Cardiac muscle cell (in vitro differentiated cells and primary cell): Measurements from ENCODE around the gene ANGPTL4. TPM values are rescaled to one million over a fixed set of nuclear protein-coding genes. Genes with fewer than 3 reads are reported as not detected.

Experiments used
- DNase-seq, 2 donors: peaks; one replicate each; pipeline versions ENCODE4 v3.0.0 to v3.0.0-alpha.2; 2010 to 2017; ENCODE audit warnings: low read depth in 1 of 2, low spot score in 1 of 2
- H3K27ac ChIP-seq: fragments of 200-600 bp; sonication (generic); 2 replicates; pipeline ENCODE4 v1.5.1; 2016
- H3K27me3 ChIP-seq: fragments of 200-600 bp; sonication (generic); 2 replicates; pipeline ENCODE4 v1.6.0; 2016; ENCODE audit warnings: control low read depth
- H3K36me3 ChIP-seq: fragments of 200-600 bp; sonication (generic); 2 replicates; pipeline ENCODE4 v1.5.1; 2016; ENCODE audit warnings: control low read depth
- H3K4me1 ChIP-seq: fragments of 200-600 bp; sonication (generic); 2 replicates; pipeline ENCODE4 v1.8.1; 2017; ENCODE audit warnings: low read depth, mild to moderate bottlenecking, mixed run types
- H3K4me3 ChIP-seq: fragments of 200-600 bp; sonication (generic); 2 replicates; pipeline ENCODE4 v1.5.1; 2016; ENCODE audit warnings: mild to moderate bottlenecking
- H3K9me3 ChIP-seq: fragments of 200-600 bp; sonication (generic); 2 replicates; pipeline ENCODE4 v1.5.1; 2017; ENCODE audit warnings: low read depth, mild to moderate bottlenecking, control low read depth
- CTCF ChIP-seq: IDR thresholded peaks from 2 replicates; pipeline ENCODE4 v1.5.1; 2012; ENCODE audit warnings: low read depth, mild to moderate bottlenecking, low read length
- polyA plus RNA-seq: library from polyadenylated mRNA; unstranded; fragments of >200 nt; fragmentation: Nextera tagmentation; extraction: Ambion mirVana; gene quantifications from 2 replicates; pipeline ENCODE4 v1.2.1, GENCODE V29; 2016
- total RNA-seq: library from RNA; depleted of rRNA; stranded (reverse); fragments of >200 nt; gene quantifications from 2 replicates; pipeline ENCODE4 v1.2.3, GENCODE V29; 2016

ANGPTL4 gene
- total and polyA plus RNA-seq, 2 experiments from 2014 or later, result 3.2 to 6.0 TPM

GRCh38 chr19:8333767-8334457, 30.0 kb upstream of the ANGPTL4 start:
- H3K36me3 ChIP-seq, result no peaks in the 10 kb centered on the region
- DNase-seq, result peak in 1 of 2 donors; percentile 34
- peaks cover 57% of the 10 kb centered on the region for H3K27me3 ChIP-seq
- no peak overlapping the region for H3K27ac ChIP-seq
- no peaks in the 10 kb centered on the region for H3K9me3 ChIP-seq
- H3K4me3 ChIP-seq, result no peak overlapping the region
- TF ChIP-seq CTCF, result no peak
- no peaks in the 10 kb centered on the region for H3K4me1 ChIP-seq

- no peak for TF ChIP-seq CTCF
These were observed 29.3 kb upstream of the ANGPTL4 start for GRCh38 chr19:8334458-8335342.

GRCh38 chr19:8335343-8336071, 28.4 kb upstream of the ANGPTL4 start:
- Histone ChIP-seq H3K4me3 (peak overlapping the region; percentile 31), H3K27ac (no peak overlapping the region), H3K9me3 (no peaks in the 10 kb centered on the region), H3K27me3 (peaks cover 57% of the 10 kb centered on the region), H3K4me1 (no peaks in the 10 kb centered on the region), H3K36me3 (no peaks in the 10 kb centered on the region)
- peak in 1 of 2 donors; percentile 18 for DNase-seq
- no peak for TF ChIP-seq CTCF

More at GRCh38 chr19:8334458-8335342, 29.3 kb upstream of the ANGPTL4 start:
- DNase-seq, result peak; percentile 72 to 77
- H3K4me1 ChIP-seq, result no peaks in the 10 kb centered on the region
- no peak overlapping the region for H3K27ac ChIP-seq
- H3K36me3 ChIP-seq, result no peaks in the 10 kb centered on the region
- H3K4me3 ChIP-seq, result peak overlapping the region; percentile 31
- peaks cover 57% of the 10 kb centered on the region for H3K27me3 ChIP-seq
- H3K9me3 ChIP-seq, result no peaks in the 10 kb centered on the region

GRCh38 chr19:8336072-8336569, 27.8 kb upstream of the ANGPTL4 start:
- no peaks in the 10 kb centered on the region for H3K36me3 ChIP-seq
- peaks cover 57% of the 10 kb centered on the region for H3K27me3 ChIP-seq
- no peak for TF ChIP-seq CTCF
- no peak for DNase-seq
- H3K4me1 ChIP-seq, result no peaks in the 10 kb centered on the region
- no peak overlapping the region for H3K4me3 ChIP-seq
- no peaks in the 10 kb centered on the region for H3K9me3 ChIP-seq
- H3K27ac ChIP-seq, result no peak overlapping the region

- no peaks in the 10 kb centered on the region for H3K4me1 ChIP-seq
- no peaks in the 10 kb centered on the region for H3K9me3 ChIP-seq
- no peak for TF ChIP-seq CTCF
- no peak overlapping the region for H3K4me3 ChIP-seq
- H3K27ac ChIP-seq, result no peak overlapping the region
- peaks cover 51% of the 10 kb centered on the region for H3K27me3 ChIP-seq
- H3K36me3 ChIP-seq, result no peaks in the 10 kb centered on the region
- no peak for DNase-seq
These were observed 27.3 kb upstream of the ANGPTL4 start for GRCh38 chr19:8336660-8337059.
